ENCODE data around the gene SBF1. TPM values are rescaled to one million over a fixed set of nuclear protein-coding genes. Genes with fewer than 3 reads are reported as not detected.

SBF1 gene
- total RNA-seq, 1 donor from 2014 or later = 104 TPM

DNA sequence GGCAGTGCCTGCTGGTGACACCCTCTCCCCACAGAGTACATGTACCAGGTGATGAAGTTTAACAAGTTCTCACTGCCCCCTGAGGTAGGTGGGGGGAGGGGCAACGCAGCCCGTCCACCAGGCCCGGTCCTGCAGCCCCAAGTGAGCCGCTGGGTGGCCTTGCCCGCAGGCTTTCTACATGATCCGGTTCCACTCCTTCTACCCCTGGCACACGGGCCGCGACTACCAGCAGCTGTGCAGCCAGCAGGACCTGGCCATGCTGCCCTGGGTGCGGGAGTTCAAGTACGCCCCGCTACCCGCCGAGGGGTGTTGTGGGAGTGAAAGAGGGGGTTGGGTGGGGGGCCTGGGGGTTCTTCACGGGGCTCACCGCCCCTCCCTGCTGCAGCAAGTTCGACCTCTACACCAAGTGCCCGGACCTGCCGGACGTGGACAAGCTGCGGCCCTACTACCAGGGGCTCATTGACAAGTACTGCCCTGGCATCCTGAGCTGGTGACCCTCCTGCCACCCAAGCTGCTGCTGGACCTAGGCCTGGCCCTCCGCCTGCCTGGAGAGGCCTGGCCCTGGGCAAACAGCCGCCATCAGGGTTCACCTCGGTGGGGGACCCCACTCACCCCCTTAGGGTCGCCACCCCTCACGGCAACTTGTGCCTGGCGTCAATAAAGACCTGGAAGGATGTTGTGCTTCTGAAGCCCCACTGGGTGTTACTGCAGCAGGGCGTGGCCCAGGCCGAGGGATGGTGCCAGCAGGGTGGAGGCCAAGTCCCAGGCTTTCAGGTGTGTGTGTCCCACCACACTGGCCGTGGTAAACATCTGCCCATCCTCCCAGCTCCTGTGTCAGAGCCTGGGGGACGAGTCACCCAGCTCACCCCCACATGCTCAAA, 14.8 kb upstream of the SBF1 start:
- peak; percentile 93 for DNase-seq (ENCODE audit: low spot score)
- Mint-ChIP-seq H3K27ac (ENCODE audit: unreplicated experiment) (no peak overlapping the region), H3K36me3 (ENCODE audit: low read depth) (no peaks in the 10 kb centered on the region), H3K9me3 (ENCODE audit: low read depth) (no peaks in the 10 kb centered on the region), H3K27me3 (ENCODE audit: low read depth) (no peaks in the 10 kb centered on the region), H3K4me1 (ENCODE audit: low read depth) (peaks cover 16% of the 10 kb centered on the region), H3K4me3 (ENCODE audit: unreplicated experiment) (no peak overlapping the region)
- TF ChIP-seq, protein P1, sequence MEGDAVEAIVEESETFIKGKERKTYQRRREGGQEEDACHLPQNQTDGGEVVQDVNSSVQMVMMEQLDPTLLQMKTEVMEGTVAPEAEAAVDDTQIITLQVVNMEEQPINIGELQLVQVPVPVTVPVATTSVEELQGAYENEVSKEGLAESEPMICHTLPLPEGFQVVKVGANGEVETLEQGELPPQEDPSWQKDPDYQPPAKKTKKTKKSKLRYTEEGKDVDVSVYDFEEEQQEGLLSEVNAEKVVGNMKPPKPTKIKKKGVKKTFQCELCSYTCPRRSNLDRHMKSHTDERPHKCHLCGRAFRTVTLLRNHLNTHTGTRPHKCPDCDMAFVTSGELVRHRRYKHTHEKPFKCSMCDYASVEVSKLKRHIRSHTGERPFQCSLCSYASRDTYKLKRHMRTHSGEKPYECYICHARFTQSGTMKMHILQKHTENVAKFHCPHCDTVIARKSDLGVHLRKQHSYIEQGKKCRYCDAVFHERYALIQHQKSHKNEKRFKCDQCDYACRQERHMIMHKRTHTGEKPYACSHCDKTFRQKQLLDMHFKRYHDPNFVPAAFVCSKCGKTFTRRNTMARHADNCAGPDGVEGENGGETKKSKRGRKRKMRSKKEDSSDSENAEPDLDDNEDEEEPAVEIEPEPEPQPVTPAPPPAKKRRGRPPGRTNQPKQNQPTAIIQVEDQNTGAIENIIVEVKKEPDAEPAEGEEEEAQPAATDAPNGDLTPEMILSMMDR (IDR thresholded peaks at IDR 0.05) = no peak

DNA sequence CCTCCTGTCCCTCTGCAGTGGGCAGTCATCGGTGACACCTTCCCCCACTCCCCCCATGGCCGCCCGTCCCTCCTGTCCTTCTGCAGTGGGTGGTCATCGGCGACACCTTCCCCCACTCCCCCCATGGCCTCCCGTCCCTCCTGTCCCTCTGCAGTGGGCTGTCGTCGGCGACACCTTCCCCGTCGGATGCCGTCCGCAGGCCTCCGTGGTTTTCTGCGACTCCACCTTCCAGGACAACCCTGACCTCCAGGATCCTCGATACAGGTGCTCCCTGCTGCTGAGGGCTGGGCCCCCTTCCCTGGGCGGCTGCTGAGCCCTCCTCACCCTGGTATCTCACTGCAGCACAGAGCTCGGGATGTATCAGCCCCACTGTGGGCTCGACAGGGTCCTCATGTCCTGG, 14.1 kb upstream of the SBF1 start:
- Mint-ChIP-seq H3K27me3 (ENCODE audit: low read depth) (no peaks in the 10 kb centered on the region), H3K9me3 (ENCODE audit: low read depth) (no peaks in the 10 kb centered on the region), H3K4me3 (ENCODE audit: unreplicated experiment) (no peak overlapping the region), H3K36me3 (ENCODE audit: low read depth) (peaks cover 2% of the 10 kb centered on the region), H3K4me1 (ENCODE audit: low read depth) (peaks cover 20% of the 10 kb centered on the region), H3K27ac (ENCODE audit: unreplicated experiment) (no peak overlapping the region)
- TF ChIP-seq, protein P1 (IDR thresholded peaks at IDR 0.05) = no peak
- DNase-seq (ENCODE audit: low spot score) = no peak

DNA sequence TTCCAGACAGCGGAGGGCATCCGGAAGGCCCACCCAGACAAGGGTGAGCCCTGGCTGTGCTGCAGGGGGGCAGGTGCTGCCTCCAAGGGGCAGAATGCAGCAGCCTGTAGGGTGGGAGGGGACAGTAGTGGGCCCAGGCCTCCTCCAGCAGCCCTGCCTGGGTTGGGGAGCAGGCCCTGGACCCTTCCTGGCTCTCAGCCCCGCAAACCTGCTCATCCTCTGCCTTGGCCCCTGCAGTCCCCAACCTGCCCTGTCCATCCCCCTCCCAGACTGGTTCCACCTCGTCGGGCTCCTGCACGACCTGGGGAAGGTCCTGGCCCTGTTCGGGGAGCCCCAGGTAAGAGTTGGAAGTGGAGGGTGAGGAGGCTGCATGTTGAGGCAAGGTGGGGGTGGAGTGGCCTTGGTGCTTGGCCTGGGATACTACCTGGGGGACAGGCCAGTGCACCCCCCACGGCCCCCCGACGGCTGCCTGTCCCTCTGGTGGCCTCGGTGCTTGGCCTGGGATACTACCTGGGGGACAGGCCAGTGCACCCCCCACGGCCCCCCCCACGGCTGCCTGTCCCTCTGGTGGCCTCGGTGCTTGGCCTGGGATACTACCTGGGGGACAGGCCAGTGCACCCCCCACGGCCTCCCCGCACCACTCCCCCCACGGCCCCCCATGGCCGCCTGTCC, 13.3 kb upstream of the SBF1 start:
- TF ChIP-seq, protein P1 (IDR thresholded peaks at IDR 0.05) = no peak

DNA sequence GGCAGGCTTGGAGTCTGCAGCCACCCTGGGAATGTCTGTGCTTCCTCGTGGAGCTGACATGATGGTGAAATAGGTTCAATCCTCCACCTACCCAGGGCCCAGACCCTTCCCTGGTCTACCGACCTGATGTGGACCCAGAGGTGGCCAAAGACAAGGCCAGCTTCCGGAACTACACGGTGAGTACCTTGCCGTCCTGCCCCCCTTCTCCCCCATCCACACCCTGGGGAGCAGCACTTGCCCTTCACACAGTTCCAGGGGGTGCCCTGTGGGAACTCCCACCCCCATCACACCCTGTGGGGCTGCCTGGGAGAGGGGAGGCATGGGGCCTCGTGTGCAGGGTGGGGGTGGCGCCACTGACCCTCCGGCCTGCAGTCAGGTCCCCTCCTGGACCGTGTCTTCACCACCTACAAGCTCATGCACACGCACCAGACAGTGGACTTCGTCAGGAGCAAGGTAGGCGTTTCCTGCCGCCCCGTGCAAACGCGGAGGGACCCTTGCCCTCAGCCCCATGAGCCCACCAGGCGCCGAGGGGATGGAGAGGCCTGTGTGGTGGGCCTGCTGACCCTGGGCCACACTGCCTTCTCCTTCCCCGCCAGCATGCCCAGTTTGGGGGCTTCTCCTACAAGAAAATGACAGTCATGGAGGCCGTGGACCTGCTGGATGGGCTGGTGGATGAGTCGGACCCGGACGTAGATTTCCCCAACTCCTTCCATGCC, 12.6 kb upstream of the SBF1 start:
- H3K4me3 Mint-ChIP-seq (ENCODE audit: unreplicated experiment) = no peak overlapping the region
- H3K9me3 Mint-ChIP-seq (ENCODE audit: low read depth) = no peaks in the 10 kb centered on the region
- no peak for DNase-seq (ENCODE audit: low spot score)

More for the DNA sequence above, 13.3 kb upstream of the SBF1 start:
- peaks cover 2% of the 10 kb centered on the region for H3K36me3 Mint-ChIP-seq (ENCODE audit: low read depth)
- peaks cover 23% of the 10 kb centered on the region for H3K4me1 Mint-ChIP-seq (ENCODE audit: low read depth)
- no peaks in the 10 kb centered on the region for H3K9me3 Mint-ChIP-seq (ENCODE audit: low read depth)
- H3K4me3 Mint-ChIP-seq (ENCODE audit: unreplicated experiment) = no peak overlapping the region
- no peaks in the 10 kb centered on the region for H3K27me3 Mint-ChIP-seq (ENCODE audit: low read depth)
- no peak overlapping the region for H3K27ac Mint-ChIP-seq (ENCODE audit: unreplicated experiment)
- DNase-seq (ENCODE audit: low spot score) = no peak

More for the DNA sequence above, 12.6 kb upstream of the SBF1 start:
- Mint-ChIP-seq H3K36me3 (ENCODE audit: low read depth) (peaks cover 2% of the 10 kb centered on the region), H3K27ac (ENCODE audit: unreplicated experiment) (no peak overlapping the region), H3K27me3 (ENCODE audit: low read depth) (no peaks in the 10 kb centered on the region), H3K4me1 (ENCODE audit: low read depth) (peaks cover 27% of the 10 kb centered on the region)
- TF ChIP-seq, protein P1 (IDR thresholded peaks at IDR 0.05) = no peak

All from chondrocyte (in vitro differentiated cells).